Astrocyte (in vitro differentiated cells and primary cell): ENCODE measurements around the gene PPARG.

Source experiments
- EZH2 ChIP-seq: IDR thresholded peaks from 2 replicates; pipeline ENCODE4 v1.6.1; 2012; ENCODE audit warnings: mild to moderate bottlenecking, low read length, inconsistent platforms; ENCODE audit not compliant: insufficient read depth
- TF ChIP-seq, protein P1 (sequence below): IDR thresholded peaks from 2 replicates; pipeline ENCODE4 v1.5.1; 2011; ENCODE audit warnings: low read depth, mild to moderate bottlenecking, inconsistent platforms, low read length, moderate library complexity; ENCODE audit not compliant: insufficient read depth

GRCh38 chr3:12301513-12301912 is 12.6 kb downstream of the PPARG start:
- TF ChIP-seq, protein P1, sequence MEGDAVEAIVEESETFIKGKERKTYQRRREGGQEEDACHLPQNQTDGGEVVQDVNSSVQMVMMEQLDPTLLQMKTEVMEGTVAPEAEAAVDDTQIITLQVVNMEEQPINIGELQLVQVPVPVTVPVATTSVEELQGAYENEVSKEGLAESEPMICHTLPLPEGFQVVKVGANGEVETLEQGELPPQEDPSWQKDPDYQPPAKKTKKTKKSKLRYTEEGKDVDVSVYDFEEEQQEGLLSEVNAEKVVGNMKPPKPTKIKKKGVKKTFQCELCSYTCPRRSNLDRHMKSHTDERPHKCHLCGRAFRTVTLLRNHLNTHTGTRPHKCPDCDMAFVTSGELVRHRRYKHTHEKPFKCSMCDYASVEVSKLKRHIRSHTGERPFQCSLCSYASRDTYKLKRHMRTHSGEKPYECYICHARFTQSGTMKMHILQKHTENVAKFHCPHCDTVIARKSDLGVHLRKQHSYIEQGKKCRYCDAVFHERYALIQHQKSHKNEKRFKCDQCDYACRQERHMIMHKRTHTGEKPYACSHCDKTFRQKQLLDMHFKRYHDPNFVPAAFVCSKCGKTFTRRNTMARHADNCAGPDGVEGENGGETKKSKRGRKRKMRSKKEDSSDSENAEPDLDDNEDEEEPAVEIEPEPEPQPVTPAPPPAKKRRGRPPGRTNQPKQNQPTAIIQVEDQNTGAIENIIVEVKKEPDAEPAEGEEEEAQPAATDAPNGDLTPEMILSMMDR, result no peak
- no peak for TF ChIP-seq EZH2
